HepG2 (cell line): ENCODE measurements around the gene OR52A1. TPM values are rescaled to one million over a fixed set of nuclear protein-coding genes. Genes with fewer than 3 reads are reported as not detected.

Source experiments
- ATAC-seq: fragments of 200-7000 bp; cut with Tn5 transposase; 3 replicates; pipeline ENCODE4 v1.9.1; 2020; ENCODE audit warnings: mild to moderate bottlenecking, moderate library complexity
- Bru-seq: library from RNA; stranded (reverse); fragments of 400-500 nt; gene quantifications from one replicate; lab custom pipeline; 2021; lab: Mats Ljungman, UMichigan
- BruChase-seq, 2 experiments: library from RNA; stranded (reverse); fragments of 400-500 nt; gene quantifications; one replicate each; lab custom pipeline; 2021; lab: Mats Ljungman, UMichigan
- BruUV-seq: library from RNA; stranded (reverse); fragments of 400-500 nt; replicated peaks from 2 replicates; lab custom pipeline; 2021; lab: Mats Ljungman, UMichigan
- CTCF ChIA-PET: fragments of 300-600 bp; formaldehyde crosslinking; extraction: SDS; loops from one replicate; lab custom pipeline; 2021; ENCODE audit warnings: low total read pairs, inconsistent platforms, low intra/inter-chr PET ratio; lab: Yijun Ruan, JAX
- POLR2A ChIA-PET: fragments of 350-600 bp; sonication (Branson Sonifier 250); formaldehyde crosslinking; loops from one replicate; lab custom pipeline; 2020; ENCODE audit warnings: antibody characterized with exemption, inconsistent platforms; lab: Yijun Ruan, JAX
- DNase-seq: peaks from one replicate; pipeline ENCODE4 v3.0.0-alpha.2; 2015; ENCODE audit warnings: low spot score
- FAIRE-seq: peaks from 3 replicates; lab custom pipeline; 2011; peaks lifted over from hg19 to GRCh38; lab: Jason Lieb, UNC
- H2AFZ ChIP-seq: one replicate; pipeline ENCODE4 v1.6.1; 2011; ENCODE audit warnings: low read length, inconsistent platforms
- H3K27ac ChIP-seq: fragments of 300-600 bp; 3 replicates; pipeline ENCODE4 v1.8.0; 2011; ENCODE audit warnings: mixed run types, mild to moderate bottlenecking, mixed read lengths, low read length, inconsistent platforms; ENCODE audit not compliant: insufficient read depth; ENCODE audit errors: extremely low read length
- H3K27me3 ChIP-seq, 2 experiments: fragments of 200-600 bp in 1 of 2; 2 replicates in 1 of 2; 3 replicates in 1 of 2; pipeline versions ENCODE4 v1.6.0 to v1.8.0; 2011; ENCODE audit warnings: low read length in 2 of 2, mild to moderate bottlenecking in 2 of 2, moderate library complexity in 2 of 2, inconsistent platforms in 1 of 2; ENCODE audit not compliant: insufficient read depth in 2 of 2, control insufficient read depth in 1 of 2
- H3K36me3 ChIP-seq, 2 experiments: fragments of 200-600 bp in 1 of 2; replicated peaks in 1 of 2; 2 replicates in 1 of 2; 3 replicates in 1 of 2; pipeline versions ENCODE4 v1.5.1 to v1.8.0; 2011; ENCODE audit warnings: low read length in 2 of 2, inconsistent platforms in 1 of 2; ENCODE audit not compliant: insufficient read depth in 2 of 2, control insufficient read depth in 1 of 2
- H3K4me1 ChIP-seq: 2 replicates; pipeline ENCODE4 v1.5.1; 2012; ENCODE audit warnings: low read length, inconsistent platforms; ENCODE audit not compliant: insufficient read depth
- H3K4me2 ChIP-seq: 2 replicates; pipeline ENCODE4 v1.6.0; 2011; ENCODE audit warnings: low read depth, low read length, inconsistent platforms
- H3K4me3 ChIP-seq, 3 experiments: fragments of 200-600 bp in 1 of 3; sonication (generic), shearing (Covaris generic) in 1 of 3; replicated peaks in 1 of 3; 2 replicates each; pipeline ENCODE4 v1.5.1; 2011 to 2016; ENCODE audit warnings: low read length in 3 of 3, inconsistent platforms in 2 of 3, low read depth in 2 of 3, mild to moderate bottlenecking in 2 of 3, control low read depth in 1 of 3, mixed read lengths in 1 of 3; ENCODE audit not compliant: insufficient read depth in 1 of 3
- H3K79me2 ChIP-seq: one replicate; pipeline ENCODE4 v1.6.1; 2011; ENCODE audit warnings: low read length, inconsistent platforms; ENCODE audit not compliant: insufficient read depth
- H3K9ac ChIP-seq: 2 replicates; pipeline ENCODE4 v1.6.0; 2011; ENCODE audit warnings: mild to moderate bottlenecking, low read depth, low read length, inconsistent platforms; ENCODE audit not compliant: insufficient read depth
- H3K9me3 ChIP-seq: 2 replicates; pipeline ENCODE4 v1.5.1; 2012; ENCODE audit warnings: mild to moderate bottlenecking, low read length
- H4K20me1 ChIP-seq: 2 replicates; pipeline ENCODE4 v1.6.0; 2011; ENCODE audit warnings: inconsistent platforms, mild to moderate bottlenecking, low read length, moderate library complexity; ENCODE audit not compliant: insufficient read depth
- BCL6 ChIP-seq: IDR thresholded peaks from 2 replicates; pipeline ENCODE4 v1.6.1; 2016; ENCODE audit warnings: missing genetic modification reagents, missing compliant biosample characterization
- GATAD2A ChIP-seq: IDR thresholded peaks from 2 replicates; pipeline ENCODE4 v1.6.1; 2016
- HNF4G ChIP-seq, 2 experiments: sonication (generic) in 1 of 2; formaldehyde crosslinking in 1 of 2; IDR thresholded peaks; 2 replicates each; pipeline versions ENCODE4 v1.4.0 to v1.6.1; 2011 to 2020; ENCODE audit warnings: borderline replicate concordance in 2 of 2, low read depth in 2 of 2, mild to moderate bottlenecking in 2 of 2, low read length in 1 of 2, missing genetic modification reagents in 1 of 2, moderate library complexity in 1 of 2
- MYC ChIP-seq: sonication (generic); formaldehyde crosslinking; IDR thresholded peaks from 2 replicates; pipeline ENCODE4 v1.9.0; 2021; ENCODE audit warnings: missing genetic modification reagents, borderline replicate concordance
- NAIF1 ChIP-seq: sonication (generic); formaldehyde crosslinking; IDR thresholded peaks from 2 replicates; pipeline ENCODE4 v1.5.0; 2020; ENCODE audit warnings: mild to moderate bottlenecking, missing genetic modification reagents, borderline replicate concordance
- SKIL ChIP-seq: sonication (generic); formaldehyde crosslinking; IDR thresholded peaks from 2 replicates; pipeline ENCODE4 v1.8.0; 2022; ENCODE audit warnings: missing genetic modification reagents, mild to moderate bottlenecking, moderate library complexity, borderline replicate concordance
- TOE1 ChIP-seq: sonication (generic); formaldehyde crosslinking; IDR thresholded peaks from 2 replicates; pipeline ENCODE4 v1.4.0; 2020; ENCODE audit warnings: mild to moderate bottlenecking, missing genetic modification reagents
- ZFP91 ChIP-seq: sonication (generic); formaldehyde crosslinking; IDR thresholded peaks from 2 replicates; pipeline ENCODE4 v1.9.0; 2022; ENCODE audit warnings: missing genetic modification reagents, mild to moderate bottlenecking, borderline replicate concordance
- ZFY ChIP-seq: sonication (generic); formaldehyde crosslinking; IDR thresholded peaks from 2 replicates; pipeline ENCODE4 v1.4.0; 2020; ENCODE audit warnings: missing genetic modification reagents
- ZNF543 ChIP-seq: sonication (generic); formaldehyde crosslinking; IDR thresholded peaks from 2 replicates; pipeline ENCODE4 v1.4.0; 2020; ENCODE audit warnings: mild to moderate bottlenecking, missing genetic modification reagents
- WGBS: methylation state at CpG from one replicate; pipeline ENCODE4 v1.1.6; 2017; ENCODE audit warnings: low lambda C conversion rate; 5-methylcytosine and 5-hydroxymethylcytosine counted together
- in situ Hi-C: cut with HindIII; loops from 2 replicates; pipeline ENCODE4 v1.10.0; 2017; ENCODE audit warnings: low pct_unique_long_range_greater_than_20kb; ENCODE audit not compliant: extremely low pct_ligation_motif_present
- intact Hi-C: fragments of 100-400 bp; cut with micrococcal nuclease; formaldehyde crosslinking; loops from one replicate; pipeline ENCODE4 v1.10.0; 2022; ENCODE audit not compliant: unreplicated experiment
- long read RNA-seq, 2 experiments: library from RNA in 1 of 2; library from polyadenylated mRNA in 1 of 2; stranded (forward) in 1 of 2; unstranded in 1 of 2; transcript quantifications; one replicate each; pipeline ENCODE4 v2.0.0, GENCODE V29; 2019 to 2022
- polyA minus RNA-seq, 3 experiments: library from RNA; depleted of rRNA, polyadenylated mRNA; stranded (reverse); fragments of >200 nt; gene quantifications; 2 replicates each; pipeline ENCODE4 v1.2.3, GENCODE V29; 2011; ENCODE audit warnings: low replicate concordance in 1 of 3
- polyA plus RNA-seq, 8 experiments: library from polyadenylated mRNA; depleted of rRNA in 3 of 8; stranded (reverse) in 7 of 8; unstranded in 1 of 8; fragments of >200 nt; fragmentation: Illumina TruSeq in 4 of 8; extraction: Trizol in 4 of 8; gene quantifications; 2 replicates each; pipeline versions ENCODE4 v1.2.1 to v1.2.3, GENCODE V29; 2011 to 2016; ENCODE audit warnings: low read depth in 4 of 8, missing spikeins in 1 of 8, mixed read lengths in 1 of 8; ENCODE audit not compliant: insufficient read depth in 1 of 8
- total RNA-seq, 5 experiments: library from RNA; depleted of rRNA; stranded (reverse); fragments of >200 nt; fragmentation: Illumina TruSeq; extraction: Trizol; gene quantifications; 2 replicates each; pipeline ENCODE4 v1.2.3, GENCODE V29; 2016; ENCODE audit warnings: low read depth in 1 of 5

The OR52A1 gene
- total RNA-seq (2016; rRNA removed; fragmentation: Illumina TruSeq; extraction: Trizol) (not detected in 2 replicates), polyA plus RNA-seq (2011; rRNA removed) (not detected in 2 replicates), polyA minus RNA-seq (2011; rRNA and poly(A)+ RNA removed; ENCODE audit: low replicate concordance) (not detected in 2 replicates), Bru-seq, nascent RNA (not detected), BruChase-seq, experiment 1, labeled RNA remaining after a 6-hour chase (not detected), BruChase-seq, experiment 2, labeled RNA remaining after a 2-hour chase (not detected)
- total RNA-seq (2016; cell fraction: cytosol; rRNA removed; fragmentation: Illumina TruSeq; extraction: Trizol; ENCODE audit: low read depth) = not detected in 2 replicates
- not detected in 2 replicates for total RNA-seq (2016; cell fraction: insoluble cytoplasmic fraction; rRNA removed; fragmentation: Illumina TruSeq; extraction: Trizol)
- not detected in 2 replicates for total RNA-seq (2016; cell fraction: membrane; rRNA removed; fragmentation: Illumina TruSeq; extraction: Trizol)
- not detected in 2 replicates for total RNA-seq (2016; cell fraction: nucleus; rRNA removed; fragmentation: Illumina TruSeq; extraction: Trizol)
- polyA plus RNA-seq (2011; cell fraction: cytosol; rRNA removed) = not detected in 2 replicates
- not detected in 2 replicates for polyA plus RNA-seq (2011; cell fraction: nucleus; rRNA removed)
- polyA plus RNA-seq (2012) = not detected in 2 replicates
- polyA plus RNA-seq (2016; cell fraction: cytosol; fragmentation: Illumina TruSeq; extraction: Trizol; ENCODE audit: low read depth) = not detected in 2 replicates
- not detected in 2 replicates for polyA plus RNA-seq (2016; cell fraction: insoluble cytoplasmic fraction; fragmentation: Illumina TruSeq; extraction: Trizol; ENCODE audit: low read depth)
- polyA plus RNA-seq (2016; cell fraction: membrane; fragmentation: Illumina TruSeq; extraction: Trizol; ENCODE audit: low read depth) = not detected in 2 replicates
- polyA plus RNA-seq (2016; cell fraction: nucleus; fragmentation: Illumina TruSeq; extraction: Trizol; ENCODE audit: insufficient read depth, low read depth) = not detected in 2 replicates
- not detected in 2 replicates for polyA minus RNA-seq (2011; cell fraction: cytosol; rRNA and poly(A)+ RNA removed)
- polyA minus RNA-seq (2011; cell fraction: nucleus; rRNA and poly(A)+ RNA removed) = not detected in 2 replicates
- long read RNA-seq, experiment 1 = 0 reads
- long read RNA-seq, experiment 2 = 0 reads

- no peak for ATAC-seq
- no peak for FAIRE-seq
- H3K27ac ChIP-seq = no peak within 1 kb of the TSS
- no peak within 1 kb of the TSS for H3K9ac ChIP-seq
- TF ChIP-seq ZFY (no peak), BCL6 (CRISPR knock-in tag) (no peak)
- H3K79me2 ChIP-seq = no peaks in the 10 kb centered on the region
- H3K4me2 ChIP-seq = no peak within 1 kb of the TSS
- H4K20me1 ChIP-seq = no peaks in the 10 kb centered on the region
- H3K9me3 ChIP-seq = no peaks in the 10 kb centered on the region
- in situ Hi-C loops (no loop called here), intact Hi-C loops (no loop called here)
- ChIA-PET POLR2A (no interaction called here), CTCF (no interaction called here)
- WGBS = 1% methylated on average over 3 of the region's 3 CpGs
- BruUV-seq = no TSS peak
- no peaks in the 10 kb centered on the region for H3K36me3 ChIP-seq
- H3K4me1 ChIP-seq = no peaks in the 10 kb centered on the region
- DNase-seq = no peak
- H3K27me3 ChIP-seq = no peaks in the 10 kb centered on the region; a peak in 1 of 5 replicates
- no peak within 1 kb of the TSS for H3K4me3 ChIP-seq
- no peak within 1 kb of the TSS for H2AFZ ChIP-seq
These were observed at the start of gene OR52A1 for GRCh38 chr11:5154657-5155056. Gene OR52A1 (minus strand): TSS chr11:5154757. CDS start chr11:5152369, 2,388 bp downstream.

GRCh38 chr11:5203366-5203765, 48.8 kb upstream of the OR52A1 start:
- Histone ChIP-seq H3K79me2 (no peaks in the 10 kb centered on the region), H3K4me2 (no peak overlapping the region), H4K20me1 (no peaks in the 10 kb centered on the region), H2AFZ (no peak overlapping the region), H3K4me1 (no peaks in the 10 kb centered on the region), H3K27ac (no peak overlapping the region), H3K4me3 (no peak overlapping the region), H3K27me3 (no peaks in the 10 kb centered on the region; a peak in 1 of 5 replicates), H3K9me3 (no peaks in the 10 kb centered on the region), H3K9ac (no peak overlapping the region), H3K36me3 (no peaks in the 10 kb centered on the region)
- WGBS = 0% methylated on average over 2 of the region's 2 CpGs
- BruUV-seq = no TSS peak
- DNase-seq (no peak), FAIRE-seq (no peak), ATAC-seq (no peak)
- in situ Hi-C loops = loop anchor here (5.0 kb wide), 1 partner anchor 179 kb away; the partner anchor contains the start of gene OR51M1
- POLR2A ChIA-PET = no interaction called here
- intact Hi-C loops = no loop called here
- CTCF ChIA-PET = interaction anchor here (2.9 kb wide), 1 partner anchor 177 kb away, joined by 21 read pairs; no protein-coding TSS in a partner anchor
- TF ChIP-seq TOE1 (CRISPR knock-in tag) (no peak), ZFP91 (CRISPR knock-in tag) (no peak), ZNF543 (CRISPR knock-in tag) (no peak), HNF4G (IDR thresholded peaks at IDR 0.05; ENCODE audit: borderline replicate concordance, low read depth, low read length) (no peak), HNF4G (CRISPR knock-in tag; IDR thresholded peaks at IDR 0.05; ENCODE audit: borderline replicate concordance, low read depth) (no peak), SKIL (CRISPR knock-in tag) (no peak), GATAD2A (CRISPR knock-in tag) (no peak), NAIF1 (no peak), MYC (CRISPR knock-in tag) (no peak)
